Left cardiac atrium (tissue), 4 donors: ENCODE results near the gene RAB11FIP3. TPM values are rescaled to one million over a fixed set of nuclear protein-coding genes. Genes with fewer than 3 reads are reported as not detected.
"Not testable (repeated sequence)": the region's sequence is repeated elsewhere in the genome, so short reads cannot be mapped to it uniquely, and the experiment has no call there.

Experiments
- ATAC-seq, 2 donors: fragments of 200-7000 bp; cut with Tn5 transposase; one replicate each; pipeline ENCODE4 v1.9.1; 2020; ENCODE audit warnings: mild to moderate bottlenecking in 2 of 2, moderate library complexity in 2 of 2
- DNase-seq: peaks from one replicate; pipeline ENCODE4 v3.0.0-alpha.2; 2020
- intact Hi-C, 2 donors: fragments of 100-400 bp; cut with DNase I; formaldehyde crosslinking; loops; one replicate each; pipeline versions ENCODE4 v1.14.1 to v1.15.1; 2022 to 2023
- total RNA-seq, 2 donors: library from RNA; stranded (reverse); fragmentation: NEBNext Ultra II Directional; extraction: Animal tissue kit (Norgen Biotek cat#: 25700); gene quantifications; one replicate each; pipeline ENCODE4 v1.2.1, GENCODE V29; 2021
- donor health status: DM: no; HTN: yes; CAD: no.
- donor health status: DM: no; HTN: yes; CAD: no; lungs with severe emphysema.
- donor health status: DM: yes; HTN: yes; CAD: no.
- donor health status: Dilated cardiomyopathy.

Gene RAB11FIP3
- total RNA-seq, 2 donors from 2014 or later, result 24.2 to 38.1 TPM

- ATAC-seq (no peak), DNase-seq (no peak)
- intact Hi-C loops, result no loop called here
Measured at GRCh38 chr16:502179-502943, 76.9 kb downstream of the RAB11FIP3 start.

GRCh38 chr16:503150-504071, 78.0 kb downstream of the RAB11FIP3 start:
- intact Hi-C loops, result no loop called here
- ATAC-seq (peak in 1 of 2 donors; percentile 21), DNase-seq (no peak)

GRCh38 chr16:505479-506245, 80.2 kb downstream of the RAB11FIP3 start:
- ATAC-seq (no peak), DNase-seq (no peak)
- intact Hi-C loops, result no loop called here

- DNase-seq (no peak), ATAC-seq (no peak)
- intact Hi-C loops, result no loop called here
Measured at GRCh38 chr16:506246-506546, 80.7 kb downstream of the RAB11FIP3 start.

GRCh38 chr16:507527-507926, 82.1 kb downstream of the RAB11FIP3 start:
- ATAC-seq, intact Hi-C loops, DNase-seq: not testable (repeated sequence)

- ATAC-seq, result no peak
- no peak for DNase-seq
- intact Hi-C loops, result no loop called here
Measured at GRCh38 chr16:507996-508395, 82.5 kb downstream of the RAB11FIP3 start.

GRCh38 chr16:508884-509736, 83.7 kb downstream of the RAB11FIP3 start:
- DNase-seq (no peak), ATAC-seq (peak in 1 of 2 donors; percentile 75)
- intact Hi-C loops, result no loop called here

- ATAC-seq (no peak), DNase-seq (no peak)
- intact Hi-C loops, result no loop called here
Measured at GRCh38 chr16:510066-510825, 84.8 kb downstream of the RAB11FIP3 start.

- intact Hi-C loops, result no loop called here
- ATAC-seq (no peak), DNase-seq (no peak)
Measured at GRCh38 chr16:512802-513201, 87.4 kb downstream of the RAB11FIP3 start.

- DNase-seq (no peak), ATAC-seq (no peak)
- intact Hi-C loops, result no loop called here
Measured at GRCh38 chr16:513950-514349, 88.5 kb downstream of the RAB11FIP3 start.

- no peak for DNase-seq
Measured at GRCh38 chr16:515175-515938, 89.9 kb downstream of the RAB11FIP3 start.

GRCh38 chr16:515939-516226, 90.4 kb downstream of the RAB11FIP3 start:
- intact Hi-C loops, result no loop called here
- ATAC-seq (no peak), DNase-seq (no peak)

More at GRCh38 chr16:515175-515938, 89.9 kb downstream of the RAB11FIP3 start:
- intact Hi-C loops, result no loop called here
- ATAC-seq, result no peak

GRCh38 chr16:516301-516700, 90.9 kb downstream of the RAB11FIP3 start:
- DNase-seq, result no peak
- intact Hi-C loops, result no loop called here
- ATAC-seq, result no peak

- no peak for ATAC-seq
- no peak for DNase-seq
- intact Hi-C loops, result no loop called here
Measured at GRCh38 chr16:518858-519257, 93.4 kb downstream of the RAB11FIP3 start.

- intact Hi-C loops, result no loop called here
- no peak for DNase-seq
- ATAC-seq, result no peak
Measured at GRCh38 chr16:519425-519824, 94.0 kb downstream of the RAB11FIP3 start.

GRCh38 chr16:519841-520687, 94.6 kb downstream of the RAB11FIP3 start:
- no peak for ATAC-seq
- no peak for DNase-seq
- intact Hi-C loops, result no loop called here

- no peak for ATAC-seq
- intact Hi-C loops, result no loop called here
- DNase-seq, result no peak
Measured at GRCh38 chr16:520847-521246, 95.4 kb downstream of the RAB11FIP3 start.
